HG03354 (cell line): ENCODE measurements around the gene FRS2.
"Not testable (repeated sequence)": the region's sequence is repeated elsewhere in the genome, so short reads cannot be mapped to it uniquely, and the experiment has no call there.

Source experiments
- ATAC-seq: cut with Tn5 transposase; IDR thresholded peaks from one replicate; pipeline ENCODE4 v1.9.1; 2021; ENCODE audit warnings: mild to moderate bottlenecking; ENCODE audit not compliant: unreplicated experiment, poor library complexity, severe bottlenecking

Gene FRS2

GRCh38 chr12:69569236-69569635 is 99.0 kb downstream of the FRS2 start:
- ATAC-seq: no peak

- no peak for ATAC-seq
Observed at GRCh38 chr12:69570000-69570516, 99.9 kb downstream of the FRS2 start.

- peak; percentile 74 for ATAC-seq
Observed at GRCh38 chr12:69570545-69571399, 100.6 kb downstream of the FRS2 start.

- ATAC-seq: no peak
Observed at GRCh38 chr12:69575346-69575745, 105.2 kb downstream of the FRS2 start.

GRCh38 chr12:69578283-69578682 is 108.1 kb downstream of the FRS2 start:
- no peak for ATAC-seq

- ATAC-seq: no peak
Observed at GRCh38 chr12:69579029-69579428, 108.8 kb downstream of the FRS2 start.

GRCh38 chr12:69580074-69580473 is 109.9 kb downstream of the FRS2 start:
- ATAC-seq: no peak

- no peak for ATAC-seq
Observed at GRCh38 chr12:69583203-69583602, 113.0 kb downstream of the FRS2 start.

- ATAC-seq: peak; percentile 96
Observed at GRCh38 chr12:69585189-69586062, 115.2 kb downstream of the FRS2 start, which contains the start of gene CCT2. TSS of gene CCT2 (plus strand) at chr12:69585459. CDS start at chr12:69585522, 63 bp downstream.

GRCh38 chr12:69588527-69588926 is 118.3 kb downstream of the FRS2 start:
- ATAC-seq: no peak

- no peak for ATAC-seq
Observed at GRCh38 chr12:69589082-69589481, 118.9 kb downstream of the FRS2 start.

GRCh38 chr12:69595689-69596088 is 125.5 kb downstream of the FRS2 start:
- ATAC-seq: no peak

GRCh38 chr12:69598174-69598753 is 128.1 kb downstream of the FRS2 start:
- no peak for ATAC-seq

- ATAC-seq: no peak
Observed at GRCh38 chr12:69600804-69601203, 130.6 kb downstream of the FRS2 start.

- ATAC-seq: no peak
Observed at GRCh38 chr12:69601962-69602685, 131.9 kb downstream of the FRS2 start.

- ATAC-seq: no peak
Observed at GRCh38 chr12:69602954-69603353, 132.8 kb downstream of the FRS2 start.

GRCh38 chr12:69603556-69603955 is 133.4 kb downstream of the FRS2 start:
- not testable (repeated sequence) for ATAC-seq

- not testable (repeated sequence) for ATAC-seq
Observed at GRCh38 chr12:69604275-69604674, 134.1 kb downstream of the FRS2 start.

- ATAC-seq: no peak
Observed at GRCh38 chr12:69608114-69608513, 137.9 kb downstream of the FRS2 start.
